Thyroid gland (tissue), 4 donors: Measurements from ENCODE around the gene S1PR1. TPM values are rescaled to one million over a fixed set of nuclear protein-coding genes. Genes with fewer than 3 reads are reported as not detected.

Experiments
- DNase-seq, 2 donors: peaks; one replicate each; pipeline ENCODE4 v3.0.0-alpha.2; 2019
- H3K27ac ChIP-seq, 3 donors: fragments of 200-600 bp; sonication (generic); 1 replicate in 2 of 3; 2 replicates in 1 of 3; pipeline ENCODE4 v1.5.1; 2016 to 2019; ENCODE audit warnings: mild to moderate bottlenecking in 1 of 3, moderate library complexity in 1 of 3
- H3K27me3 ChIP-seq: fragments of 200-600 bp; sonication (generic); one replicate; pipeline ENCODE4 v1.5.1; 2019
- H3K36me3 ChIP-seq, 2 donors: fragments of 200-600 bp; sonication (generic); one replicate each; pipeline ENCODE4 v1.5.1; 2016 to 2019
- H3K4me1 ChIP-seq, 2 donors: fragments of 200-600 bp; sonication (generic); one replicate each; pipeline ENCODE4 v1.5.1; 2017 to 2019
- H3K4me3 ChIP-seq, 3 donors: fragments of 200-600 bp; sonication (generic); replicated peaks in 1 of 3; 1 replicate in 2 of 3; 2 replicates in 1 of 3; pipeline ENCODE4 v1.5.1; 2016; ENCODE audit warnings: mild to moderate bottlenecking in 1 of 3
- H3K9me3 ChIP-seq: fragments of 200-600 bp; sonication (generic); one replicate; pipeline ENCODE4 v1.5.1; 2017
- POLR2A ChIP-seq, 2 donors: fragments of 450-650 bp; IDR thresholded peaks; one replicate each; pipeline ENCODE4 v1.6.1; 2017; ENCODE audit warnings: antibody characterized with exemption in 2 of 2, mild to moderate bottlenecking in 2 of 2, moderate library complexity in 1 of 2
- WGBS, 2 donors: methylation state at CpG; one replicate each; pipeline ENCODE4 v1.1.5; 2017; 5-methylcytosine and 5-hydroxymethylcytosine counted together
- intact Hi-C: fragments of 100-400 bp; cut with DNase I; formaldehyde crosslinking; loops from one replicate; pipeline ENCODE4 v1.15.1; 2023
- total RNA-seq, 4 donors: library from RNA; depleted of rRNA; stranded (reverse); fragments of >200 nt; gene quantifications; one replicate each; pipeline ENCODE4 v1.2.3, GENCODE V29; 2016

Gene S1PR1
- total RNA-seq, 4 donors from 2014 or later, result 34.5 to 92.7 (median 67.0) TPM

- H3K9me3 ChIP-seq, result no peaks in the 10 kb centered on the region
Measured at GRCh38 chr1:101290119-101290921, 53.5 kb downstream of the S1PR1 start.

More at GRCh38 chr1:101290119-101290921, 53.5 kb downstream of the S1PR1 start:
- intact Hi-C loops, result no loop called here
- Histone ChIP-seq H3K27me3 (no peaks in the 10 kb centered on the region), H3K36me3 (no peaks in the 10 kb centered on the region), H3K4me3 (no peak overlapping the region), H3K4me1 (no peaks in the 10 kb centered on the region), H3K27ac (no peak overlapping the region)
- no peak for TF ChIP-seq POLR2A (IDR thresholded peaks at IDR 0.05)
- no peak for DNase-seq
- WGBS, 2 donors, result 65 to 66% methylated on average over 6 of the region's 6 CpGs

Other genes starting within 250 kb of the S1PR1 start
- 10 to 100 TPM; 13.8 to 32.8 (median 23.6) TPM for gene DPH5, start 211.2 kb upstream of the S1PR1 start, total RNA-seq